Measurements from ENCODE around the gene CHL1. TPM values are rescaled to one million over a fixed set of nuclear protein-coding genes. Genes with fewer than 3 reads are reported as not detected.

Gene CHL1
- total RNA-seq, 4 donors from 2014 or later: 10.4 to 41.5 (median 25.4) TPM

GRCh38 chr3:244041-244440, 47.5 kb downstream of the CHL1 start:
- Histone ChIP-seq H3K27ac (no peak overlapping the region), H3K36me3 (no peaks in the 10 kb centered on the region), H3K4me3 (no peak overlapping the region), H3K27me3 (no peaks in the 10 kb centered on the region), H3K4me1 (peaks cover 0 to 3% (median 0%) of the 10 kb centered on the region in 4 donors), H3K9me3 (no peaks in the 10 kb centered on the region)
- TF ChIP-seq POLR2A (IDR thresholded peaks at IDR 0.05) (no peak), CTCF (IDR thresholded peaks at IDR 0.05) (no peak), POLR2AphosphoS5 (IDR thresholded peaks at IDR 0.05) (no peak), EP300 (IDR thresholded peaks at IDR 0.05; ENCODE audit: low read depth) (no peak)
- in situ Hi-C loops (cut with MboI; ENCODE audit: low pct_ligation_motif_present in 1 of 4, low pct_unique_long_range_greater_than_20kb in 1 of 4, low sequenced_read_pairs in 3 of 4): no loop called here
- WGBS, 2 donors (ENCODE audit: low coverage in 1 of 2): 83 to 84% methylated on average over 9 of the region's 9 CpGs
- intact Hi-C loops (cut with DNase I; ENCODE audit: low total_unique reads): no loop called here
- DNase-seq: no peak

- intact Hi-C loops (cut with DNase I; ENCODE audit: low total_unique reads) (no loop called here), in situ Hi-C loops (cut with MboI; ENCODE audit: low pct_ligation_motif_present in 1 of 4, low pct_unique_long_range_greater_than_20kb in 1 of 4, low sequenced_read_pairs in 3 of 4) (no loop called here)
- no peak overlapping the region for H3K4me3 ChIP-seq
- no peaks in the 10 kb centered on the region for H3K9me3 ChIP-seq
- H3K4me1 ChIP-seq: peaks cover 0 to 3% (median 0%) of the 10 kb centered on the region in 4 donors
- WGBS, 2 donors (ENCODE audit: low coverage in 1 of 2): 67 to 76% methylated on average over 1 of the region's 1 CpG
- DNase-seq: no peak
- no peaks in the 10 kb centered on the region for H3K36me3 ChIP-seq
- no peak overlapping the region for H3K27ac ChIP-seq
- TF ChIP-seq POLR2A (IDR thresholded peaks at IDR 0.05): no peak
- no peak for TF ChIP-seq EP300 (IDR thresholded peaks at IDR 0.05; ENCODE audit: low read depth)
- TF ChIP-seq POLR2AphosphoS5 (IDR thresholded peaks at IDR 0.05): no peak
- TF ChIP-seq CTCF (IDR thresholded peaks at IDR 0.05): no peak
- no peaks in the 10 kb centered on the region for H3K27me3 ChIP-seq
Observed at GRCh38 chr3:247916-248315, 51.4 kb downstream of the CHL1 start.

GRCh38 chr3:248864-249520, 52.4 kb downstream of the CHL1 start:
- in situ Hi-C loops (cut with MboI; ENCODE audit: low pct_ligation_motif_present in 1 of 4, low pct_unique_long_range_greater_than_20kb in 1 of 4, low sequenced_read_pairs in 3 of 4) (no loop called here), intact Hi-C loops (cut with DNase I; ENCODE audit: low total_unique reads) (no loop called here)
- Histone ChIP-seq H3K27me3 (no peaks in the 10 kb centered on the region), H3K4me1 (peaks cover 0 to 3% (median 0%) of the 10 kb centered on the region in 4 donors), H3K4me3 (no peak overlapping the region), H3K36me3 (no peaks in the 10 kb centered on the region), H3K27ac (no peak overlapping the region), H3K9me3 (no peaks in the 10 kb centered on the region)
- WGBS, 2 donors (ENCODE audit: low coverage in 1 of 2): 0 to 28% methylated on average over 3 of the region's 3 CpGs
- DNase-seq: no peak
- TF ChIP-seq POLR2AphosphoS5 (IDR thresholded peaks at IDR 0.05) (no peak), POLR2A (IDR thresholded peaks at IDR 0.05) (no peak), CTCF (IDR thresholded peaks at IDR 0.05) (no peak), EP300 (IDR thresholded peaks at IDR 0.05; ENCODE audit: low read depth) (no peak)

- TF ChIP-seq EP300 (IDR thresholded peaks at IDR 0.05; ENCODE audit: low read depth): no peak
- H3K27ac ChIP-seq: no peak overlapping the region
- no peak for DNase-seq
- no peaks in the 10 kb centered on the region for H3K27me3 ChIP-seq
- intact Hi-C loops (cut with DNase I; ENCODE audit: low total_unique reads): no loop called here
- H3K36me3 ChIP-seq: no peaks in the 10 kb centered on the region
- peaks cover 0 to 3% (median 0%) of the 10 kb centered on the region in 4 donors for H3K4me1 ChIP-seq
- no peaks in the 10 kb centered on the region for H3K9me3 ChIP-seq
- no peak overlapping the region for H3K4me3 ChIP-seq
- in situ Hi-C loops (cut with MboI; ENCODE audit: low pct_ligation_motif_present in 1 of 4, low pct_unique_long_range_greater_than_20kb in 1 of 4, low sequenced_read_pairs in 3 of 4): no loop called here
Observed at GRCh38 chr3:249587-250262, 53.2 kb downstream of the CHL1 start.

Measured in transverse colon (tissue), 4 donors.